ENCODE results near the gene FGD4. TPM values are rescaled to one million over a fixed set of nuclear protein-coding genes. Genes with fewer than 3 reads are reported as not detected.

The FGD4 gene
- total and polyA plus RNA-seq, 9 of the 15 experiments (the other 6 are each of a cell fraction or from before 2014, with no cell fraction given), result 0.05 to 0.51 (median 0.27) TPM

- Histone ChIP-seq H3K9ac (ENCODE audit: insufficient read depth in 1 of 2, low read depth in 2 of 2, low read length in 2 of 2) (no peak overlapping the region), H2AFZ (ENCODE audit: low read depth, low read length) (no peak overlapping the region), H3K4me1 (replicated peaks in 1 of 2; ENCODE audit: control insufficient read depth in 2 of 2, insufficient read depth in 2 of 2, low read length in 2 of 2) (no peaks in the 10 kb centered on the region; a peak in 1 of 5 replicates), H4K20me1 (replicated peaks; ENCODE audit: control insufficient read depth, insufficient read depth, low read length) (no peaks in the 10 kb centered on the region), H3K79me2 (ENCODE audit: control insufficient read depth, insufficient read depth, low read length) (no peaks in the 10 kb centered on the region), H3K9me3 (replicated peaks; ENCODE audit: control insufficient read depth, insufficient read depth, low read depth, low read length) (no peaks in the 10 kb centered on the region), H3K27ac (ENCODE audit: extremely low read depth, low read depth, low read length) (no peak overlapping the region), H3K36me3 (ENCODE audit: control insufficient read depth, insufficient read depth, low read length) (no peaks in the 10 kb centered on the region), H3K4me3 (no peak overlapping the region), H3K27me3 (ENCODE audit: control insufficient read depth in 2 of 2, insufficient read depth in 2 of 2, low read length in 2 of 2) (peaks cover 11 to 18% of the 10 kb centered on the region in 2 experiments; a peak in 2 of 5 replicates), H3K9me1 (ENCODE audit: control insufficient read depth, insufficient read depth, low read length) (no peaks in the 10 kb centered on the region), H3K4me2 (ENCODE audit: insufficient read depth, low read length) (no peak overlapping the region)
- no TSS peak for BruUV-seq (replicated peaks)
- ATAC-seq (no peak), DNase-seq (ENCODE audit: extremely low read depth in 1 of 4, low spot score in 3 of 4) (no peak), FAIRE-seq (no peak)
- CTCF ChIA-PET (ENCODE audit: low intra/inter-chr PET ratio), result no interaction called here
- intact Hi-C loops (cut with micrococcal nuclease), result no loop called here
- WGBS (ENCODE audit: insufficient coverage, low coverage, missing lambda C conversion rate), result 4% methylated on average over 3 of the region's 3 CpGs
- in situ Hi-C loops (cut with MboI), result no loop called here
- POLR2A ChIA-PET, result interaction anchor here (0.8 kb wide), 1 partner anchor 32 kb away, joined by 4 read pairs; no protein-coding TSS in a partner anchor
- TF ChIP-seq FOXO4 (CRISPR knock-in tag; IDR thresholded peaks at IDR 0.05) (no peak), FOXA1 (IDR thresholded peaks at IDR 0.05; ENCODE audit: borderline replicate concordance) (no peak), FOXK1 (CRISPR knock-in tag; IDR thresholded peaks at IDR 0.05; ENCODE audit: borderline replicate concordance) (no peak), ZNF639 (CRISPR knock-in tag; conservative IDR thresholded peaks at IDR 0.05 in 1 of 2, IDR thresholded peaks at IDR 0.05 in 1 of 2) (no peak), ESRRA (IDR thresholded peaks at IDR 0.05; ENCODE audit: borderline replicate concordance, low read depth) (no peak), BRD4 (IDR thresholded peaks at IDR 0.05) (no peak), KAT2B (IDR thresholded peaks at IDR 0.05; ENCODE audit: low read depth, low read length) (no peak), ZNF24 (IDR thresholded peaks at IDR 0.05) (no peak), NBN (IDR thresholded peaks at IDR 0.05; ENCODE audit: low read depth) (no peak), POLR2H (tag; IDR thresholded peaks at IDR 0.05; ENCODE audit: low read depth) (no peak)
- TF ChIP-seq, protein P1, sequence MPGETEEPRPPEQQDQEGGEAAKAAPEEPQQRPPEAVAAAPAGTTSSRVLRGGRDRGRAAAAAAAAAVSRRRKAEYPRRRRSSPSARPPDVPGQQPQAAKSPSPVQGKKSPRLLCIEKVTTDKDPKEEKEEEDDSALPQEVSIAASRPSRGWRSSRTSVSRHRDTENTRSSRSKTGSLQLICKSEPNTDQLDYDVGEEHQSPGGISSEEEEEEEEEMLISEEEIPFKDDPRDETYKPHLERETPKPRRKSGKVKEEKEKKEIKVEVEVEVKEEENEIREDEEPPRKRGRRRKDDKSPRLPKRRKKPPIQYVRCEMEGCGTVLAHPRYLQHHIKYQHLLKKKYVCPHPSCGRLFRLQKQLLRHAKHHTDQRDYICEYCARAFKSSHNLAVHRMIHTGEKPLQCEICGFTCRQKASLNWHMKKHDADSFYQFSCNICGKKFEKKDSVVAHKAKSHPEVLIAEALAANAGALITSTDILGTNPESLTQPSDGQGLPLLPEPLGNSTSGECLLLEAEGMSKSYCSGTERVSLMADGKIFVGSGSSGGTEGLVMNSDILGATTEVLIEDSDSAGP (CRISPR knock-in tag; IDR thresholded peaks at IDR 0.05), result no peak
- TF ChIP-seq, protein P2, sequence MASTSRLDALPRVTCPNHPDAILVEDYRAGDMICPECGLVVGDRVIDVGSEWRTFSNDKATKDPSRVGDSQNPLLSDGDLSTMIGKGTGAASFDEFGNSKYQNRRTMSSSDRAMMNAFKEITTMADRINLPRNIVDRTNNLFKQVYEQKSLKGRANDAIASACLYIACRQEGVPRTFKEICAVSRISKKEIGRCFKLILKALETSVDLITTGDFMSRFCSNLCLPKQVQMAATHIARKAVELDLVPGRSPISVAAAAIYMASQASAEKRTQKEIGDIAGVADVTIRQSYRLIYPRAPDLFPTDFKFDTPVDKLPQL (IDR thresholded peaks at IDR 0.05; ENCODE audit: extremely low read depth, insufficient read length), result no peak
- TF ChIP-seq, protein P3, sequence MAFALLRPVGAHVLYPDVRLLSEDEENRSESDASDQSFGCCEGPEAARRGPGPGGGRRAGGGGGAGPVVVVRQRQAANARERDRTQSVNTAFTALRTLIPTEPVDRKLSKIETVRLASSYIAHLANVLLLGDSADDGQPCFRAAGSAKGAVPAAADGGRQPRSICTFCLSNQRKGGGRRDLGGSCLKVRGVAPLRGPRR (CRISPR knock-in tag; IDR thresholded peaks at IDR 0.05), result no peak
- TF ChIP-seq, protein P4, sequence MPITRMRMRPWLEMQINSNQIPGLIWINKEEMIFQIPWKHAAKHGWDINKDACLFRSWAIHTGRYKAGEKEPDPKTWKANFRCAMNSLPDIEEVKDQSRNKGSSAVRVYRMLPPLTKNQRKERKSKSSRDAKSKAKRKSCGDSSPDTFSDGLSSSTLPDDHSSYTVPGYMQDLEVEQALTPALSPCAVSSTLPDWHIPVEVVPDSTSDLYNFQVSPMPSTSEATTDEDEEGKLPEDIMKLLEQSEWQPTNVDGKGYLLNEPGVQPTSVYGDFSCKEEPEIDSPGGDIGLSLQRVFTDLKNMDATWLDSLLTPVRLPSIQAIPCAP (CRISPR knock-in tag; IDR thresholded peaks at IDR 0.05; ENCODE audit: borderline replicate concordance), result no peak
- TF ChIP-seq, protein P5, sequence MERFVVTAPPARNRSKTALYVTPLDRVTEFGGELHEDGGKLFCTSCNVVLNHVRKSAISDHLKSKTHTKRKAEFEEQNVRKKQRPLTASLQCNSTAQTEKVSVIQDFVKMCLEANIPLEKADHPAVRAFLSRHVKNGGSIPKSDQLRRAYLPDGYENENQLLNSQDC (CRISPR knock-in tag; IDR thresholded peaks at IDR 0.05), result no peak
Measured at GRCh38 chr12:32476446-32476845, 77.1 kb downstream of the FGD4 start.

All from K562 (cell line).